GM21723 (cell line): ENCODE results near the gene JAM2.
"Not testable (repeated sequence)": the region's sequence is repeated elsewhere in the genome, so short reads cannot be mapped to it uniquely, and the experiment has no call there.

Experiments used
- ATAC-seq: cut with Tn5 transposase; IDR thresholded peaks from one replicate; pipeline ENCODE4 v1.9.1; 2021; ENCODE audit warnings: mild to moderate bottlenecking, moderate library complexity; ENCODE audit not compliant: unreplicated experiment

Gene JAM2

GRCh38 chr21:25714066-25714465 is 75.0 kb downstream of the JAM2 start:
- ATAC-seq: not testable (repeated sequence)

GRCh38 chr21:25717491-25718147 is 78.6 kb downstream of the JAM2 start:
- no peak for ATAC-seq

- no peak for ATAC-seq
Observed at GRCh38 chr21:25721987-25722386, 82.9 kb downstream of the JAM2 start.

GRCh38 chr21:25722631-25723030 is 83.6 kb downstream of the JAM2 start:
- ATAC-seq: no peak

GRCh38 chr21:25732091-25732760 is 93.2 kb downstream of the JAM2 start:
- no peak for ATAC-seq

- peak; percentile 20 for ATAC-seq
Observed at GRCh38 chr21:25733859-25734653, 95.0 kb downstream of the JAM2 start.

GRCh38 chr21:25734654-25734903 is 95.5 kb downstream of the JAM2 start:
- ATAC-seq: no peak

- ATAC-seq: peak; percentile 87
Observed at GRCh38 chr21:25734904-25735645, 96.0 kb downstream of the JAM2 start, which contains the start of the genes ATP5PF and GABPA. Gene ATP5PF (minus strand): TSS chr21:25734904. CDS start chr21:25729794, 5,110 bp downstream. Gene GABPA (plus strand): TSS chr21:25734972. CDS start chr21:25741599, 6,627 bp downstream.

GRCh38 chr21:25735646-25736597 is 96.9 kb downstream of the JAM2 start:
- ATAC-seq: peak; percentile 13

- ATAC-seq: no peak
Observed at GRCh38 chr21:25737421-25737820, 98.4 kb downstream of the JAM2 start.

GRCh38 chr21:25742900-25743299 is 103.8 kb downstream of the JAM2 start:
- no peak for ATAC-seq

- ATAC-seq: no peak
Observed at GRCh38 chr21:25744854-25745253, 105.8 kb downstream of the JAM2 start.

GRCh38 chr21:25750085-25750484 is 111.0 kb downstream of the JAM2 start:
- no peak for ATAC-seq

- no peak for ATAC-seq
Observed at GRCh38 chr21:25752416-25752815, 113.4 kb downstream of the JAM2 start.

GRCh38 chr21:25756190-25756932 is 117.3 kb downstream of the JAM2 start:
- ATAC-seq: no peak

- ATAC-seq: no peak
Observed at GRCh38 chr21:25757531-25757930, 118.5 kb downstream of the JAM2 start.

- no peak for ATAC-seq
Observed at GRCh38 chr21:25759573-25759972, 120.5 kb downstream of the JAM2 start.

GRCh38 chr21:25760061-25760460 is 121.0 kb downstream of the JAM2 start:
- no peak for ATAC-seq

GRCh38 chr21:25760677-25761076 is 121.6 kb downstream of the JAM2 start:
- no peak for ATAC-seq
